GM06990 (cell line): ENCODE measurements around the gene EIF4EBP2.

ENCODE experiments used
- DNase-seq: peaks from one replicate; pipeline ENCODE4 v3.0.0-alpha.2; 2011; ENCODE audit not compliant: insufficient read length; ENCODE audit errors: extremely low read depth
- H3K27me3 ChIP-seq: replicated peaks from 2 replicates; pipeline ENCODE4 v1.6.0; 2011; ENCODE audit warnings: low read length; ENCODE audit not compliant: control insufficient read depth, insufficient read depth
- H3K36me3 ChIP-seq: 2 replicates; pipeline ENCODE4 v1.5.1; 2011; ENCODE audit warnings: low read length; ENCODE audit not compliant: control insufficient read depth, insufficient read depth
- H3K4me3 ChIP-seq: replicated peaks from 2 replicates; pipeline ENCODE4 v1.5.1; 2011; ENCODE audit warnings: low read depth, mild to moderate bottlenecking, control low read depth, low read length
- CTCF ChIP-seq: IDR thresholded peaks from 2 replicates; pipeline ENCODE4 v1.5.1; 2011; ENCODE audit warnings: low read length, control low read depth, mild to moderate bottlenecking, inconsistent platforms; ENCODE audit not compliant: insufficient read depth, poor library complexity, severe bottlenecking

The EIF4EBP2 gene

GRCh38 chr10:70442332-70442988 lies 38.5 kb downstream of the EIF4EBP2 start:
- Histone ChIP-seq H3K36me3 (no peaks in the 10 kb centered on the region), H3K27me3 (no peaks in the 10 kb centered on the region; the same call in none of the 2 replicates), H3K4me3 (no peak overlapping the region)
- no peak for DNase-seq
- TF ChIP-seq CTCF, result no peak

DNA sequence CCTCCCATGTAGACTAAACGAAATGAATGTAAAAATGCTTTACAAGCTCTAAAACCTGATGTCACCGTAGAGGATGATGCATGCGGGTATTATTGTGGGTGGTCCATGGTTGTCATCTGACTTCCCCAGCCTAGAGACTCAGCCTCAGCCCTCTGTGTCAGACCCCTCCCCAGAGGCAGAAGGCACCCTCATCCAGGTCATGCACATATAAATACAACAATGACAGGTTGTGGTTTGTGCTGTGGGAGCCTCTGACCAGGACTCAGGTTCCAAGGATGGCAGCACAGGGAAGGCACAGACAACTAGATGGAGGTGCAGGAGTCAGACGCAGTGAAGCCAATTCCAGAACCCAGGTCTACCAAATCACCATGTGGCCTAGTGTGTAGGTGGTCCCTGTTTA lies 40.8 kb downstream of the EIF4EBP2 start:
- no peaks in the 10 kb centered on the region; the same call in none of the 2 replicates for H3K27me3 ChIP-seq
- H3K36me3 ChIP-seq, result no peaks in the 10 kb centered on the region
- H3K4me3 ChIP-seq, result no peak overlapping the region
- DNase-seq, result no peak
- TF ChIP-seq CTCF, result no peak

GRCh38 chr10:70445718-70446657 lies 42.0 kb downstream of the EIF4EBP2 start:
- Histone ChIP-seq H3K36me3 (no peaks in the 10 kb centered on the region), H3K4me3 (no peak overlapping the region), H3K27me3 (no peaks in the 10 kb centered on the region; the same call in none of the 2 replicates)
- no peak for DNase-seq
- TF ChIP-seq CTCF, result no peak

DNA sequence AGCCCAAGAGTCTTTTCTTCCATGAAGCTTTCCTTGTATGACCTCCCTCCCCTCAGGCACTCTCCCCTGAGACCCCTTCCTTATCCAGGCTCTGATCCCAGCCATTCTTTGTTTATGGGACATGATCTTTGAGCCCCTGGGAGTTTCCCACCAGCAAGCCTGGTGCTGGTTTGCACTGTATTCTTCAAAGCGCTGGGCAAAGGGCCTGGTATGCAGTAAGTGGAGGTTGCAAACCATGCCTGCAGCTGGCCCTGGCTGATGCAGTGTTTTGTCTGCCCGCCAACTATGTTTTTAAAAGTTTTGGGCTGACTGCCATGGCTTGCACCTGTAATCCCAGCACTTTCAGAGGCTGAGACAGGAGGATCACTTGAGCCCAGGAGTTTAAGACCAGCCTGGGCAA lies 44.3 kb downstream of the EIF4EBP2 start:
- H3K36me3 ChIP-seq, result no peaks in the 10 kb centered on the region
- no peak for TF ChIP-seq CTCF
- no peak overlapping the region for H3K4me3 ChIP-seq
- no peak for DNase-seq
- no peaks in the 10 kb centered on the region; the same call in 1 of the 2 replicates for H3K27me3 ChIP-seq

DNA sequence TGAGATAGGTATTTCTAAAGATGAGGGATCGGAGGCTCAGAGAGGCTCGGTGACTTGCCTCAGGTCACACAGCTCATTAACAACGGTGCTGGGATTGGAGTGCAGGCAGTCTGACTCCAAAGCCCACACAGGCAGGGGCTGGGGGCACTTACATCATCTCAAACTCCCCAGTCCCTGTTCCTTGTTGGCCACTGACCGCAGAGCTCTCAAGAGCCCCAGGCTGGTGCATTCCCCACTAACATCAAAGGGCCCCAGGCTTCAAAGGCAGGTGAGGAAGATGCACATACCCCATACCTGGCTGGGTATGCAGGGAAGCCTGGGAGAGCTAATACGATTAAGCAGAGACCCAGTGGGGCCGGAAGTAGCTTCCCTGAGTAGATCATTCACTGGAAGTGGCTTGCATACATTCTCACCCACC lies 51.3 kb downstream of the EIF4EBP2 start:
- no peak overlapping the region for H3K4me3 ChIP-seq

More for the DNA sequence above, 51.3 kb downstream of the EIF4EBP2 start:
- DNase-seq, result no peak
- TF ChIP-seq CTCF, result no peak
- Histone ChIP-seq H3K27me3 (no peaks in the 10 kb centered on the region; the same call in 1 of the 2 replicates), H3K36me3 (no peaks in the 10 kb centered on the region)
